Effector memory CD4-positive, alpha-beta T cell (primary cell): ENCODE data around the gene OR4C6.

Source experiments
- DNase-seq, 3 donors: peaks; one replicate each; pipeline ENCODE4 v3.0.0-alpha.2; 2020
- H3K27ac ChIP-seq: 2 replicates; pipeline ENCODE4 v1.7.0; 2013; ENCODE audit warnings: mild to moderate bottlenecking, low read length, moderate library complexity; ENCODE audit not compliant: insufficient read depth, poor library complexity, severe bottlenecking
- H3K27me3 ChIP-seq: replicated peaks from 2 replicates; pipeline ENCODE4 v1.7.0; 2013; ENCODE audit warnings: mild to moderate bottlenecking, low read length; ENCODE audit not compliant: insufficient read depth, control insufficient read depth, poor library complexity, severe bottlenecking
- H3K36me3 ChIP-seq: 2 replicates; pipeline ENCODE4 v1.7.0; 2013; ENCODE audit warnings: mild to moderate bottlenecking, low read length, moderate library complexity; ENCODE audit not compliant: control insufficient read depth, insufficient read depth
- H3K4me1 ChIP-seq: 2 replicates; pipeline ENCODE4 v1.7.0; 2013; ENCODE audit warnings: low read length, mild to moderate bottlenecking; ENCODE audit not compliant: control insufficient read depth, insufficient read depth, poor library complexity, severe bottlenecking
- H3K4me3 ChIP-seq: 2 replicates; pipeline ENCODE4 v1.7.0; 2013; ENCODE audit warnings: low read length, low read depth, mild to moderate bottlenecking; ENCODE audit not compliant: insufficient read depth, poor library complexity, severe bottlenecking
- H3K9me3 ChIP-seq: 2 replicates; pipeline ENCODE4 v1.7.0; 2013; ENCODE audit warnings: mild to moderate bottlenecking, low read length, moderate library complexity; ENCODE audit not compliant: control insufficient read depth
- total RNA-seq, 3 donors: gene quantifications; one replicate each; lab custom pipeline; 2026; lab: John Stamatoyannopoulos, UW

OR4C6 gene
- 0 reads per million in 3 donors for total RNA-seq

DNA sequence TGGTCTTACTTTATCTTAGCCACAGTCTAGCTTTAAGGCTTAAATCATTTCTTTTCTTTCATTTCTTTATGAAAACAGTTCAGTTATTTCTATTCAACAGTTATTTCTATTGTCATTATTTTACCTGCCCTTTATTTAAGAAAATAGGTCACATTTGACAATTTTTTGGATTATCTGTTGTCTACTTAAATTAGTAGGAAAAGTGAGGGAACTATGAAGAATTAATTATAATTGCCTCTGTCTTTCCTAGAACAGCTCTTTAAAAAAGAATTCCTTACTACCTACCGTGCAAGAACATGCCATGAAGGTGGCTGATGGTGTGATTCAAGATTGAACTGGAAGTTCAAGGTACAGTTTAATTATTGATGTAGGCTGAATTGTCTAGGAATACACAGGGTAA is at the start of gene OR4C6:
Gene OR4C6, plus strand, starts transcription at position 301 of the 400 bp plus-strand sequence. CDS start 2,966 bp downstream, outside the sequence.
- Histone ChIP-seq H3K4me3 (no peak within 1 kb of the TSS), H3K27ac (no peak within 1 kb of the TSS), H3K9me3 (no peaks in the 10 kb centered on the region)

DNA sequence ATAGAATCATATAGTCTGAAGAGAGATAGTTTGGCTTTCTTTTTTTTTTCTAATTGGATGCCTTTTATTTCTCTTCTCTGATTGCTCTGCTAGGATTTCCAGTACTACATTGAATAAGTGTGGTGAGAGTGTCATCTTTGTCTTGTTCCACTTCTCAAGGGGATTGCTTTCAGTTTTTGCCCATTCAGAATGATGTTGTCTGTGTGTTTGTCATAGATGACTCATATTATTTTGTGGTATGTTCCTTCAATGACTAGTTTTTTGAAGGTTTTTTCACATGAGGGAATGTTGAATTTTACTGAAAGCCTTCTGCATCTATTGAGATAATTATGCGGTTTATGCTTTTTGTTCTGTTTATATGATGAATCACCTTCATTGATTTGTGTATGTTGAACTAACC is 37.5 kb upstream of the OR4C6 start:
- Histone ChIP-seq H3K27ac (no peak overlapping the region), H3K9me3 (no peaks in the 10 kb centered on the region), H3K27me3 (no peaks in the 10 kb centered on the region), H3K36me3 (no peaks in the 10 kb centered on the region), H3K4me3 (no peak overlapping the region), H3K4me1 (no peaks in the 10 kb centered on the region)
- DNase-seq: no peak

More for the DNA sequence above, at the start of gene OR4C6:
- Histone ChIP-seq H3K4me1 (no peaks in the 10 kb centered on the region), H3K36me3 (no peaks in the 10 kb centered on the region), H3K27me3 (no peaks in the 10 kb centered on the region)
- no peak for DNase-seq

DNA sequence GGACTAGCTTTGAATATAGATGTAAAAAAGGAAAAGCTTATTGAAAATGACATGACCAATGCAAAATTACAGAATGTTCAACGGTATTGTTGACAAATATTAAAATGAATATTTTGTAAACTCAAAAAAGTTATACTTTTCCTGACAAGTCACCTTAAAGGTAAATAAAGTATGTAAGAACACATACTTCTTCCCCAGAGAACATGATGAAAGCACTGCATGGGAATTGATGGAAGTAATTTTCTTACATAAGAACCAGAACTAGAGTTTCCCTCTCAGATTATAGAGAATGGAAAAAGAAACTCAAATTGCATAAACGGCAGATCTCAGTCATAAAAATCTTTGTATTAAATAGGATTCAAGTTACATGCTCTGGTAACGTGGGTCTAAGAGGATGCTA is 27.2 kb upstream of the OR4C6 start, which contains the start of gene OR4P4:
Gene OR4P4, plus strand, starts transcription at position 301 of the 400 bp plus-strand sequence.
- Histone ChIP-seq H3K4me1 (no peaks in the 10 kb centered on the region), H3K27me3 (no peaks in the 10 kb centered on the region), H3K9me3 (no peaks in the 10 kb centered on the region), H3K27ac (no peak within 1 kb of the TSS), H3K36me3 (no peaks in the 10 kb centered on the region), H3K4me3 (no peak within 1 kb of the TSS)
- no peak for DNase-seq

DNA sequence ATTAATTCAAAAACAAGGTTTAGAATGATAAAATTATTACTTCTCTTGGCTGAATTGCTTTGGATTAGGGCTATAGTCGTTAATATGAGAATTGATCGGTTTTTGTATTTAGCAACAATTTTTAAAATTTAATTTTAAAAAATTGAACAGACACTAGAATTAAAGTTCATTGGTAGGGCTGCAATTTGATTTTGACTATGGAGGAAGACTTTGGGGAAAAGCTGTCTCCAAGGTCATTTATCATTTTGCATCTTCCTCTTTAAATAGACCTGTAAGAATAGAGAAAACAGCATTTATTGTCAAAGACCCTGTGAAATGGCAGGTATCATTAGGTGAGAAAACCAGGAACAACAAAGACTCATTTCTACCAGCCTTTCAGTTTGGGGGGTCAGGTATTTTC is 14.0 kb upstream of the OR4C6 start, which contains the start of gene OR4S2:
Gene OR4S2, plus strand, starts transcription at position 301 of the 400 bp plus-strand sequence. CDS start 2,577 bp downstream, outside the sequence.
- no peak within 1 kb of the TSS for H3K4me3 ChIP-seq
- DNase-seq: no peak
- no peak within 1 kb of the TSS for H3K27ac ChIP-seq
- no peaks in the 10 kb centered on the region for H3K27me3 ChIP-seq
- H3K36me3 ChIP-seq: no peaks in the 10 kb centered on the region
- no peaks in the 10 kb centered on the region for H3K9me3 ChIP-seq
- no peaks in the 10 kb centered on the region for H3K4me1 ChIP-seq

DNA sequence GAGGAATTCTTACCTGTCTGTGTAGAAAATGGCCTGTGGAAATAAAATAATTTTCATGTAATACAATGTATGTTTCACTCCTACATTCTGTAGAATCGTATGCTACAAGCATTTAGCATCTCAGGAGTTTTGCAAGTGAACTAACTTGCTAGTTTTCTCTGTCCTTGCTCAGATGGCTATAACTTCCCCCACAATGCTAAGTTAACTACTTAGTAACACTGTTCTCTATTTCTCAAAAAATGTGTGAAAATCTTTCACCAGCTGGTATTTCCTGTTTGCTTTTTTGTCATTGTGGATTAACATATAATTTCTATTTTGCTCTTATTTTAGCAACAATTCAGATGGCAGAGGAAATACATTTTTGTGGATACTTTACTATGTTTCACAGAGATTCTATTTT is 9.4 kb upstream of the OR4C6 start:
- no peak overlapping the region for H3K4me3 ChIP-seq
- DNase-seq: no peak

GRCh38 chr11:55655096-55655495 is 6.9 kb upstream of the OR4C6 start:
- no peaks in the 10 kb centered on the region for H3K27me3 ChIP-seq
- DNase-seq: no peak
- no peaks in the 10 kb centered on the region for H3K36me3 ChIP-seq
- H3K4me3 ChIP-seq: no peak overlapping the region
- H3K27ac ChIP-seq: no peak overlapping the region
- H3K9me3 ChIP-seq: no peaks in the 10 kb centered on the region
- no peaks in the 10 kb centered on the region for H3K4me1 ChIP-seq

More for the DNA sequence above, 9.4 kb upstream of the OR4C6 start:
- Histone ChIP-seq H3K36me3 (no peaks in the 10 kb centered on the region), H3K27me3 (no peaks in the 10 kb centered on the region), H3K27ac (no peak overlapping the region), H3K9me3 (no peaks in the 10 kb centered on the region), H3K4me1 (no peaks in the 10 kb centered on the region)

- no peaks in the 10 kb centered on the region for H3K36me3 ChIP-seq
- H3K4me1 ChIP-seq: no peaks in the 10 kb centered on the region
- no peaks in the 10 kb centered on the region for H3K27me3 ChIP-seq
- no peak overlapping the region for H3K4me3 ChIP-seq
- no peaks in the 10 kb centered on the region for H3K9me3 ChIP-seq
- no peak overlapping the region for H3K27ac ChIP-seq
- DNase-seq: no peak
These were observed 3.9 kb upstream of the OR4C6 start for GRCh38 chr11:55658031-55658573.

GRCh38 chr11:55658608-55659007 is 3.4 kb upstream of the OR4C6 start:
- Histone ChIP-seq H3K4me1 (no peaks in the 10 kb centered on the region), H3K4me3 (no peak overlapping the region), H3K27me3 (no peaks in the 10 kb centered on the region), H3K36me3 (no peaks in the 10 kb centered on the region), H3K27ac (no peak overlapping the region), H3K9me3 (no peaks in the 10 kb centered on the region)
- no peak for DNase-seq

DNA sequence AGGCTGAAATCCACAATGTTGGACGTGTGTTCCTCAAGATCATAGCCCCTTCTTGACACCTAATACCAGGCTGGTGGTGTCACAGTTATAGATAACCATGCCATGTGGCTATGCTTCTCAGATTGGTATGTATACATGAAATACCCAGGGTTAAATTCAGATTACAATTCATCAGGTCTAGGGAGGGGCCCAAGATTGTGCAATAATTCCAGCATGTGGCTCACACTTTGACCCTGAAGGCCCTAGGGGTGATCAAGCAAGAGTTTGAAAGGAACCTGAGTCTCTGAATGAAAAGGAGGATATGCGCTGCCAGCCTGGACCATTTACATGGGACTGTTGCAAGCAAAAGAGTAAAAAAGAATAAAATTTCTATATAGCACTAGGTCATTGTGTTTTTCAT is 7.4 kb downstream of the OR4C6 start:
- Histone ChIP-seq H3K27ac (no peak overlapping the region), H3K4me1 (no peaks in the 10 kb centered on the region), H3K4me3 (no peak overlapping the region), H3K27me3 (no peaks in the 10 kb centered on the region), H3K9me3 (no peaks in the 10 kb centered on the region), H3K36me3 (no peaks in the 10 kb centered on the region)
- DNase-seq: no peak

GRCh38 chr11:55673860-55674259 is 11.9 kb downstream of the OR4C6 start:
- Histone ChIP-seq H3K27me3 (no peaks in the 10 kb centered on the region), H3K4me3 (no peak overlapping the region), H3K9me3 (no peaks in the 10 kb centered on the region), H3K27ac (no peak overlapping the region), H3K36me3 (no peaks in the 10 kb centered on the region), H3K4me1 (no peaks in the 10 kb centered on the region)
- DNase-seq: no peak
